Heart left ventricle (tissue), 16 donors: Measurements from ENCODE around the gene PUS3. TPM values are rescaled to one million over a fixed set of nuclear protein-coding genes. Genes with fewer than 3 reads are reported as not detected.

Experiments
- ATAC-seq, 4 donors: fragments of 200-7000 bp; cut with Tn5 transposase; one replicate each; pipeline ENCODE4 v1.9.1; 2020 to 2022; ENCODE audit warnings: moderate library complexity in 4 of 4, mild to moderate bottlenecking in 3 of 4, moderate number of reproducible peaks in 1 of 4
- DNase-seq, 5 donors: peaks; one replicate each; pipeline ENCODE4 v3.0.0-alpha.2; 2020
- H3K27ac ChIP-seq, 12 donors: fragments of 200-600 bp; sonication (generic) in 4 of 12; one replicate each; pipeline versions ENCODE4 v1.5.0 to v1.8.0; 2016 to 2022; ENCODE audit warnings: mild to moderate bottlenecking in 2 of 12
- H3K27me3 ChIP-seq, 9 donors: fragments of 200-600 bp; sonication (generic) in 2 of 9; one replicate each; pipeline versions ENCODE4 v1.5.1 to v1.8.0; 2016 to 2022; ENCODE audit warnings: mild to moderate bottlenecking in 3 of 9
- H3K36me3 ChIP-seq, 9 donors: fragments of 200-600 bp; sonication (generic) in 2 of 9; one replicate each; pipeline versions ENCODE4 v1.5.0 to v1.8.0; 2018 to 2022; ENCODE audit warnings: mild to moderate bottlenecking in 2 of 9
- H3K4me1 ChIP-seq, 12 donors: fragments of 200-600 bp; sonication (generic) in 4 of 12; one replicate each; pipeline versions ENCODE4 v1.5.0 to v1.8.0; 2016 to 2022; ENCODE audit warnings: mild to moderate bottlenecking in 3 of 12
- H3K4me3 ChIP-seq, 12 donors: fragments of 200-600 bp; sonication (generic) in 4 of 12; one replicate each; pipeline versions ENCODE4 v1.5.0 to v1.8.0; 2017 to 2022; ENCODE audit warnings: mild to moderate bottlenecking in 9 of 12, moderate library complexity in 4 of 12
- H3K9me3 ChIP-seq, 12 donors: fragments of 200-600 bp; sonication (generic) in 4 of 12; one replicate each; pipeline versions ENCODE4 v1.5.0 to v1.8.0; 2016 to 2022; ENCODE audit warnings: mild to moderate bottlenecking in 1 of 12
- POLR2A ChIP-seq, 2 donors: fragments of 450-650 bp; IDR thresholded peaks; one replicate each; pipeline ENCODE4 v1.6.1; 2017; ENCODE audit warnings: antibody characterized with exemption in 2 of 2, mild to moderate bottlenecking in 2 of 2, moderate library complexity in 2 of 2
- WGBS, 4 donors: extraction: QIAGEN DNeasy Blood & Tissue Kit in 2 of 4; methylation state at CpG; one replicate each; pipeline versions ENCODE4 v1.1.5 to v1.1.7; 2013 to 2018; 5-methylcytosine and 5-hydroxymethylcytosine counted together
- intact Hi-C, 10 donors: fragments of 100-400 bp; cut with DNase I; formaldehyde crosslinking; loops; one replicate each; pipeline versions ENCODE4 v1.11.1 to v1.14.2; 2022
- polyA plus RNA-seq, 2 donors: library from polyadenylated mRNA; stranded (reverse); fragments of 200-250 nt; gene quantifications; one replicate each; pipeline ENCODE4 v1.2.3, GENCODE V29; 2013
- total RNA-seq, 9 donors: library from RNA; depleted of rRNA in 2 of 9; stranded (reverse); fragments of >200 nt in 2 of 9; fragmentation: NEBNext Ultra II Directional in 3 of 9; extraction: Animal tissue kit (Norgen Biotek cat#: 25700) in 3 of 9; gene quantifications; one replicate each; pipeline versions ENCODE4 v1.1.0 to v1.2.4, GENCODE V29; 2016 to 2023
- TF ChIP-seq, protein P1 (sequence below), 12 donors: fragments of 200-600 bp; sonication (generic) in 4 of 12; IDR thresholded peaks; one replicate each; pipeline versions ENCODE4 v1.5.0 to v1.8.0; 2018 to 2022; ENCODE audit warnings: antibody characterized with exemption in 12 of 12, mild to moderate bottlenecking in 5 of 12
- donor health status: ischemic (EF 13 %, LVEDD 7.1; RV severe dilation, severe dysfunction).
- donor health status: healthy with polysubstance abuse.
- donor health status: DM: no; HTN: yes; CAD: no.
- donor health status: DM: no; HTN: no; CAD: no.
- donor health status: ischemic (EF 25% LVEDD 6.9; RV normal size, moderate dysfunction).
- donor health status: ischemic (EF 25% LVEDD 5.7; RV mildly dilated, moderate dysfunction).
- donor health status: healthy.
- donor health status: DM: yes; HTN: yes; CAD: no.
- donor health status: ischemic (EF 35%, LVEDD 5.7; RV mildly dilated, moderate dysfunction).
- donor health status: nonischemic (EF 11% LVEDD 7.7; RV severe dilation, severe dysfunction).
- donor health status: DM: yes; HTN: yes; CAD: no.
- donor health status: PGD.
- donor health status: ischemic (EF 29% LVEDD 5.4; RV normal size, mild dysfunction).
- donor health status: nonischemic (EF 23%, LVEDD 6.1; RV moderate dilation, normal function).

The PUS3 gene
- total and polyA plus RNA-seq, 11 donors = 5.4 to 11.0 (median 8.3) TPM

GRCh38 chr11:125945797-125946520, 43.0 kb upstream of the PUS3 start, which contains the start of gene VSIG10L2:
TSS of gene VSIG10L2 (plus strand) at chr11:125946044. CDS start at chr11:125946056, 12 bp downstream.
- H3K27me3 ChIP-seq = peaks cover 0 to 7% (median 0%) of the 10 kb centered on the region in 9 donors
- no peak within 1 kb of the TSS for H3K27ac ChIP-seq
- WGBS, 4 donors = 86 to 92% (median 89%) methylated on average over 8 of the region's 8 CpGs
- no peaks in the 10 kb centered on the region for H3K9me3 ChIP-seq
- intact Hi-C loops = loop anchor here in 2 of 10 donors (10.0 kb wide), 1 partner anchor 109 kb away; no protein-coding TSS in a partner anchor
- no peaks in the 10 kb centered on the region for H3K36me3 ChIP-seq
- H3K4me1 ChIP-seq = peaks cover 0 to 25% (median 15%) of the 10 kb centered on the region in 12 donors
- no peak for ATAC-seq
- TF ChIP-seq, protein P1, sequence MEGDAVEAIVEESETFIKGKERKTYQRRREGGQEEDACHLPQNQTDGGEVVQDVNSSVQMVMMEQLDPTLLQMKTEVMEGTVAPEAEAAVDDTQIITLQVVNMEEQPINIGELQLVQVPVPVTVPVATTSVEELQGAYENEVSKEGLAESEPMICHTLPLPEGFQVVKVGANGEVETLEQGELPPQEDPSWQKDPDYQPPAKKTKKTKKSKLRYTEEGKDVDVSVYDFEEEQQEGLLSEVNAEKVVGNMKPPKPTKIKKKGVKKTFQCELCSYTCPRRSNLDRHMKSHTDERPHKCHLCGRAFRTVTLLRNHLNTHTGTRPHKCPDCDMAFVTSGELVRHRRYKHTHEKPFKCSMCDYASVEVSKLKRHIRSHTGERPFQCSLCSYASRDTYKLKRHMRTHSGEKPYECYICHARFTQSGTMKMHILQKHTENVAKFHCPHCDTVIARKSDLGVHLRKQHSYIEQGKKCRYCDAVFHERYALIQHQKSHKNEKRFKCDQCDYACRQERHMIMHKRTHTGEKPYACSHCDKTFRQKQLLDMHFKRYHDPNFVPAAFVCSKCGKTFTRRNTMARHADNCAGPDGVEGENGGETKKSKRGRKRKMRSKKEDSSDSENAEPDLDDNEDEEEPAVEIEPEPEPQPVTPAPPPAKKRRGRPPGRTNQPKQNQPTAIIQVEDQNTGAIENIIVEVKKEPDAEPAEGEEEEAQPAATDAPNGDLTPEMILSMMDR (IDR thresholded peaks at IDR 0.05) = no peak
- TF ChIP-seq POLR2A (IDR thresholded peaks at IDR 0.05) = no peak
- H3K4me3 ChIP-seq = no peak within 1 kb of the TSS
- DNase-seq = peak in 1 of 5 donors; percentile 14

- DNase-seq = peak in 1 of 5 donors; percentile 6
- Histone ChIP-seq H3K27me3 (peaks cover 0 to 7% (median 0%) of the 10 kb centered on the region in 9 donors), H3K36me3 (no peaks in the 10 kb centered on the region), H3K4me1 (peaks cover 0 to 21% (median 11%) of the 10 kb centered on the region in 12 donors), H3K9me3 (no peaks in the 10 kb centered on the region), H3K27ac (no peak overlapping the region), H3K4me3 (no peak overlapping the region)
- ATAC-seq = no peak
- intact Hi-C loops = loop anchor here in 2 of 10 donors (10.0 kb wide), 1 partner anchor 110 kb away; no protein-coding TSS in a partner anchor
- WGBS, 4 donors = 75 to 78% (median 77%) methylated on average over 15 of the region's 15 CpGs
- TF ChIP-seq, protein P1 (IDR thresholded peaks at IDR 0.05) = no peak
- no peak for TF ChIP-seq POLR2A (IDR thresholded peaks at IDR 0.05)
Observed at GRCh38 chr11:125945011-125945796, 42.2 kb upstream of the PUS3 start.

DNA sequence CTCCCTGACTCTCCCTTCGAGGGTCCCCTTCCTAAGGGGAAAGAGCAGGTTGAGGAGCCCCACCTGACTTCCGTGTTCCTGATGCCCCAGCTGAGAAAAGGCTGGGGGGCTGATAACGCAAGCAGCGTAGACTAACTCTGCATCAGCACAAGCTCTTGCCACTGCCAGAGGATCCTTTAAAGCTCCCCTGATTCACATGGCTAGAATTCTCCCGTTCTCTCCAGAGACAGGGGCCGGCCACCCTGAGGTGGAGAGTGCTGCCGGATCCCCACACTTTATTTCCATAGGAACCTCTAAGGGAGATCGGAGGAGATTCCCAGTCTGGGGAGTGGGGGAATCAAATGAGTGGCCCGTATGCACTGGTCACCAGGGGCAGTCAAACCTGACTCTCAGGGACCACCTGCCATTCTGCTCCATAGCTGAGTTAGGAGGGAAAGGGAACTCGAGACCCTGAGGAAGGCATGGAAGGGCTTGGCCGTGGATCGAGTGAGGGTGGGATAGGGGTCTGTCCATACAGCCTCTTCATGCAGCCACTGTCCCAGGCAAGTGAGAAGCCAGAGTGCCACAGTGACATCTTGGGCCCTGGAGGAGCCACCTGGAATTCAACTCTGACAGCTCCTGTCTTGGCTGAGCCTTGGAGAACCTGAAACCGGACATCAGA, 41.5 kb upstream of the PUS3 start:
- intact Hi-C loops = loop anchor here in 6 of 10 donors (5.0 to 10.0 kb wide), 3 partner anchors 110 to 248 kb away; partner anchors contain the start of gene CDON (in 1 of the 6)
- ATAC-seq (no peak), DNase-seq (peak in 1 of 5 donors; percentile 12)
- Histone ChIP-seq H3K36me3 (no peaks in the 10 kb centered on the region), H3K4me1 (peaks cover 0 to 21% (median 11%) of the 10 kb centered on the region in 12 donors), H3K9me3 (no peaks in the 10 kb centered on the region), H3K4me3 (no peak overlapping the region), H3K27ac (no peak overlapping the region), H3K27me3 (peaks cover 0 to 7% (median 0%) of the 10 kb centered on the region in 9 donors)
- TF ChIP-seq, protein P1 (IDR thresholded peaks at IDR 0.05) = no peak
- no peak for TF ChIP-seq POLR2A (IDR thresholded peaks at IDR 0.05)
- 86 to 88% (median 87%) methylated on average over 11 to 13 of the region's 13 CpGs for WGBS, 4 donors
